HG02852 (cell line): Measurements from ENCODE around the gene SULT2B1.
"Not testable (repeated sequence)": the region's sequence is repeated elsewhere in the genome, so short reads cannot be mapped to it uniquely, and the experiment has no call there.

ENCODE experiments used
- ATAC-seq: cut with Tn5 transposase; IDR thresholded peaks from one replicate; pipeline ENCODE4 v1.9.1; 2021; ENCODE audit warnings: mild to moderate bottlenecking, moderate library complexity; ENCODE audit not compliant: unreplicated experiment

Gene SULT2B1

DNA sequence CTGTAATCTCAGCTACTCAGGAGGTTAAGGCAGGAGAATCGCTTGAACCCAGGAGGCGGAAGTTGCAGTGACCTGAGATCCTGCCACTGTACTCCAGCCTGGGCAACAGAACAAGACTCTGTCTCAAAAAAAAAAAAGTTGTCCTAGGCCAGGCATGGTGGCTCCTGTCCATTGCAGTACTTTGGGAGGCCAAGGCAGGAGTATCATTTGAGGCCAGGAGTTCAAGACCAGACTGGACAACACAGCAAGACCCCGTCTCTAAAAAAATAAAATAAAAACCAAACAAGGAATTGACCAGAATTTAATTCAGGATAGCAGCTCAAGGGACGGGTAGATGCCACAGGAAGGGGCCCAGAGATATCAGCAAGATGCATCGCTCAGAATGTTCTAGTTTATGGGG lies 4.9 kb downstream of the SULT2B1 start:
- no peak for ATAC-seq

DNA sequence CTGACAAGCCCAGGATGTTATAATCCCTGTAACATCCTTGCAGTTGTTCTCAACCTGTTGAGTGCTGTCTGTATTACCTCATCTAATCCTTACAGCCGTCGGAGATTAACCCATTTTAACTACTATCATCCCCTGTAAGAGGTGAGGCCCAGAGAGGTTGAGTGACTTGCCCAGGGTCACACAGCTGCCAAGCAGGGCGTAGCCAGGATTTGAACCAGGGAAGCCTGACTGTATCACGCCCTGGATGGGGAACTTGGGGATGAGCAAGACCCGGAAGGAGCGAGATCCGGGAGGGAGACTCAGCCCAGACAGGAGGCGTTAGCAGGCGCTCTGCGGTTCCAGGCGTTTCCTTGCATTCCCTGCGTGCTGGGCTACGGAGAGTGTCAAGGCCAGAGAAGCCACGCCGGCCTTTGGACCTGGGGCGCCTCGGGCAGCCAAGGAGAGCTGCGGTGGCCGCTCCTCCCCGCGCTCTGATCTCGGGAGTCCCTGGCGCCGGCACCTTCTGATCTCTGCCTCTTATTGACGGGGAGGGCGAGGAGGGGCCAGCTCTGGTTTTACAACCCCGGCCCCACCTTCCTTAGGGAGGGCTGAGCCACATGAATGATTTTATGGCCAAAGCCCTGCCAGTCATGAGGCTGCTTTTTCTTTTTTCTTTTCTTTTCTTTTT lies 6.2 kb downstream of the SULT2B1 start:
- ATAC-seq, result no peak

DNA sequence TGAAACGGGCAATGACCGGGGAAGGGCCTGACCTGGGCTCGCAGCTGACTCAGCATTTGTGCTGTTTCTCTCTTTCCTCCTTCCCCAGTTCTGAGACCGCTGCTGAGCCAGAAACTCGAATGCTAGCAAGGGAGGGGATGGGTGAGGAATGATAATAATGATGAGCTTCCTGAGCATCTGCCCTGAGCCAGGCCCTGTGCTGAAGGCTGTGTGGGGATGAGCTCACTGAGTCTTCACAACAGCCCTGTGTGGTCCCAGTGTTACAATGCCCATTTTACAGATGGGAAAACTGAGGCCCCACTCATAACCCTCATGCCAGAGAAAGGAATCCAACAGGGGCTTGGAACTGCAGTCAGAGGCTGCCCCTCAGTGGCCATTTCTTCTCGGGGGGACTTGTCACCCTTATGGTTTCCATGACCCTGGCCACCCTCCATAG lies 8.1 kb downstream of the SULT2B1 start:
- no peak for ATAC-seq

DNA sequence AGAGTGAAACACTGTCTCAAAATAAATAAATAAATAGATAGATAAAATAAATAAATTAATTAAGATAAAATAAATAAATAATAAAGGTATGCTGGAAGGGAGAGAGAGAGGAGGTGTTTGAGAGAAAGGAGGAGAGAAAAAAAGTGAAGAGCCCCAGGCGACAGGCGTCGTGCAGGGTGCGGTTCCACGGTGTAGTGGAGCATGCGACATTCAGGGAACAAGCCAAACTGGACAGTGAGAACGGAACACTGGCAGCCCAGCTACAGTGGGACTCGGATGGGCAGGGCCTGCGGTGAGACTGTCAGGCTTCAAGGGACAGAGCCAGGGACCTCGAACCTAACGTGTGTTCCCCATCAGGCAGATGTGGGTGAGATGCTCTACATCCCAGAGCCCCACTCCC lies 9.4 kb downstream of the SULT2B1 start:
- ATAC-seq, result no peak

DNA sequence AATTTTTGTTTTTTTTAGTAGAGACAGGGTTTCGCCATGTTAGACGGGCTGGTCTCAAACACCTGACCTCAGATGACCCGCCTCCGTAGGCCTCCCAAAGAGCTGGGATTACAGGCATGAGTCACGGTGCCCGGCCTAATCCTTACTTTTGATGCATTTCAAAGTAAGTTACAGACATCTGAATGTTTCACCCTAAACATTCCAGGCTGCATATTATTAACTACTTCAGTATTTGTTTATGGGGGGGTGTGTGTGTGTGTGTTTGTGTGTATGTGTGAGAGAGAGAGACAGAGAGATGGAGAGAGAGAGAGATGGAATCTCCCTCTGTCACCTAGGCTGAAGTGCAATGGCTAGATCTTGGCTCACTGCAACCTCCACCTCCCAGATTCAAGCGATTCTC lies 13.1 kb downstream of the SULT2B1 start:
- no peak for ATAC-seq

DNA sequence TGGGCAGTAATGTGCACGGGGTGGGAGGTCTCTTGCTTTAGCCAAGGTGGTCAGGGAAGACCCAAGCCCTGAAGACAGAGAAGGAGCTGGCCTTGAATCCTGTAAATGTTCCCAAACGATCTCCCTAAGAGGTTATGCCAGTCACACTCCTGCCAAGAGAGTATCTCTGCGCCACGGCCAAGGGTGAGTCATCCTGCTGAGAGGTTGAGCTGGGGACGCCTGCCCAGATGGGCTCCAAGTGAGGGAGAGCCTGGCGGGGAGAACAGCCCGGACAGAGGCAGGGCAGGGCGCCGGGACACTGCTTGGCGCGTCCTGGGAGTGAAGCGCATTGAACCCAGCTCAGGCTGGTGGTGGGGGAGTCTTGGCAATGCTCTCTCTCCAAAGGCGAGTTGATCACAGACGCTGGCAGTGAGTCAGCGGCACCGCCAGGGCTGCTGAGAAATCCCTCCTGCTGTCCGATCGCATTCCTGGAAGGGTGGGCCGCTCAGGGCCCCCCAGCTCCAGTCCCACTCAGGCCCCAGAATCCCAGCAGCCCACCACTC lies 16.4 kb downstream of the SULT2B1 start:
- ATAC-seq, result no peak

DNA sequence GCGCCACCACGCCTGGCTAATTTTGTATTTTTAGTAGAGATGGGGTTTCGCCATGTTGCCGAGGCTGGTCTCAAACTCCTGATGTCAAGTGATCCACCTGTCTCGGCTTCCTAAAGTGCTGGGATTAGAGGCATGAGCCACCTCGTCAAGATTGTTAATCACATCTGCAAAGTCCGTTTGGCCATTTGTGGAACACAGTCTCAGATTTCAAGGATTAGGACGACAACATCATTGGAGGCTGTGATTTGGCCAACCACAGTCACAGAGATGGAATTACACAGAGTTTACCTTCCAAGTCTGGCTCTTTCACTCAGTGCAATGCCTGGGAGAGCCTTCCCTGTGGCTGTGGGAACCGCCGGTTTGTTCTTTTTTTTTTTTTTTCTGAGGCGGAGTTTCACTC lies 17.8 kb downstream of the SULT2B1 start:
- ATAC-seq, result no peak

DNA sequence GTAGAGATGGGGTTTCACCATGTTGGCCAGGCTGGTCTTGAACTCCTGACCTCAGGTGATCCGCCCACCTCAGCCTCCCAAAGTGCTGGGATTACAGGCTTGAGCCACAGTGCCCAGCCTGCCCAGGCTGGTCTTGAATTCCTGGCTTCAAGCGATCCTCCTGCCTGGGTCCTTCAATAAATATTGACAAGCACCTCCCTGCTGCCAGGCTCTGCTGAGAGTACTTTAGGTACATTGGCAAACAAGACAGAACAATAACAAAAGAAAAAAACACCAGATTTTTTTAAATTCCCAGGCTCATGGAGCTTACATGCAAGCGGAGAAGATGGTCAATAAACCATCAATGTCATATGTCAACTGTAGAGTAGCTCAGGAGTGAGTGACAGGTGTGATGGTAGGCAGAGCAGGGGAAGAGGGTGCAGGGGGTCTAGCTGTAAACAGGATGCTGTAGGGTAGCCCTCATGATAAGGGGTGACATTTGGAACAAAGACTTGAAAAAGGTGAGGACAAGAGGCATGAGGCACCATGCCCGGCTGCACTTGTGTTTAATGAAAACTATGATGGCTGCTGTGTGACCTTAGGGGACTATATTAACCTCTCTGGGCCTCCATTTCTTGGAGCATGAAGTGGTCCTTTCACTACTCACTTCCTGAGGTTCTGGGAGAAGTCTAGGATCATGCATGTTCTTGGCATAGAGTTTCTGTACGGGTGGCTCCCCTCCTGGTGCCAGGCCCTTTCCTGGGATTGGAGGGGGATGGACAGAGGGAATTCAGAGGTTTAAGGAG lies 19.6 kb downstream of the SULT2B1 start:
- no peak for ATAC-seq

DNA sequence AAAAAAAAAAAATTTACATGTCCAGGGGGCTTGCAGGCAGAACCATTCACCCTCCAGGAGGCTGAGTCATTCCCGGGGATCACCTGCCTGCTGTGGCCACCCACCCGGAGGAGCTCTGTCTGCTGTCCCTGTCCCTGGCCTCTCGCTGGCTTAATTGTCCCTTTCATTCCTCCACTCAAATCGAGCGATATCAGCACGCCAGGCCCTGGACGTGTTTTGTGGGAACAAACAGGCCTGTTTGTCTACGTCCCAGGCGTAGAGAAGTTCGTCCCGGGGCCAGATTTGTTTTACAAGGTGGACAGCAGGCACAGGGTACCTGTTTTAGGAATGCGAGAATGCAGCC lies 21.2 kb downstream of the SULT2B1 start:
- ATAC-seq, result no peak

DNA sequence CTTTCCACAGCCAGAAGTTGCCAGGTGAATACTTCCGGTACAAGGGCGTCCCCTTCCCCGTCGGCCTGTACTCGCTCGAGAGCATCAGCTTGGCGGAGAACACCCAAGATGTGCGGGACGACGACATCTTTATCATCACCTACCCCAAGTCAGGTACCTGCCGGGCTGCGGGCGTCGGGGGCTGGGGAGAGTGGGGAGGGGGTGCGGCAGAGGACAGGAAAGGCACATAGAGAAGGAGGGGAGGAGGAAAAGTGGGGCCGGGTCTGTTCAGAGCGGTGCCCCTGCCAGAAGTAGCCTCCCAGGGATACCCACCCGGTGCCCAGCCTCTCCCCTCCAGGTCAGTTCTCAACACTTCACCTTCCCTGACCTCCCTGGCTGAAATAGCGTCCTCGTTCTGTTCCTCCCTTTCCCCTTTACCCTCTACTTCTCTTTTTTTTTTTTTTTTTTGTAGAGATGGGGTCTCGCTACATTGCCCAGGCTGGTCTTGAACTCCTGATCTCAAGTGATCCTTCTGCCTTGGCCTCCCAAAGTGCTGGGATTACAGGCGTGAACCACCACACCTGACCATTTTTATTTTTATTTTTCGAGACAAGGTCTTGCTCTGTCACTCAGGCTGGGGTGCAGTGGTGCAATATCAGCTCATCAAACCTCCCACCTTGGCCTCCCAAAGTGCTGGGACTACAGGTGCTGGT lies 24.1 kb downstream of the SULT2B1 start:
- no peak for ATAC-seq

DNA sequence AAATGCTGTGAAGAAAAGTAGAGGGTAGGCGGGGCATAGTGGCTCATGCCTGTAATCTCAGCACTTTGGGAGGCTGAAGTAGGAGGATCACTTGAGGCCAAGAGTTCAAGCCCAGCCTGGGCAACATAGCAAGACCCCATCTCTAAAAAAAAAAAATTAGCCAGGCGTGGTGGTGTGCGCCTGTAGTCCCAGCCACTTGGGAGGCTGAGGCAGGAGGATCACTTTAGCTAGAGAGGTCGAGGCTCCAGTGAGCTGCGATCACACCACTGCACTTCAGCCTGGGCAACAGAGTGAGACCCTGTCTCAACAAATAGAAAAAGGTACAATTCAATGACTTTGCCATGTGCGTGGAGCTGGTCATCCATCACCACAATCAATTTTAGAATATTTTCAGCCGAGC lies 25.9 kb downstream of the SULT2B1 start:
- ATAC-seq, result not testable (repeated sequence)

DNA sequence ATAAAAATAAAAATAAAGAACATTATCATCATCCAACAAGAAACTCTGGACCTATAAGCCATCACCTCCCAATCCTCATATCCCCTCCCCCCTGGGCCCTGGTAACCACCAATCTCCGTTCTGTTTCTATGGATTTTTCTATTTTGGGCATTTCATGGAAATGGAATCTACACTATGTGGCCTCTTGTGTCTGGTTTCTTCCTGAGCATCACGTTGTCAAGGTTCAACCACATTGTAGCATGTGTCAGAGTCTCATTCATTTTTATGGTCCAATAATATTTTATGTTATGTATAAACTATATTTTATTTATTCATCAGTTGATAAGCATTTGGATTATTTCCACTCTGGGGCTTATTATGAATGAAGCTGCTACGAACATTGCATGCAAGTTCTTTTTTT lies 26.9 kb downstream of the SULT2B1 start:
- ATAC-seq, result no peak

DNA sequence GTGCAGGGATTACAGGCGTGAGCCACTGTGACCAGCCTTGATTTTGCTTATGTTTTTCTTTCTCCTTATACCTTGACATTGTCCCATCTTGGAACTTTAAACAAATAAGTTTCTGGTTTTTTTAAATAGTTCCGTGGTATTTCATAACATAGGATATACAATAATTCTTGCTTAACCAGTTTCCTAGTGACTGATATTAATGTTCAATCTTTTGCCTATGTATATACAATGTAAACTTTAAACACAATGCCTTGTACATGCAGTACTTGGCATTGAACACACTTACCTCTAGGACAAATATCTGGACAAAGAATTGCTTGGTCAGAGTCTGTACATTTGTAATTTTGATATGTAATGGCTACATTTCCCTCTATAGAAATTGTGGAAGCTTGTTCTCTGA lies 30.2 kb downstream of the SULT2B1 start:
- ATAC-seq, result no peak

DNA sequence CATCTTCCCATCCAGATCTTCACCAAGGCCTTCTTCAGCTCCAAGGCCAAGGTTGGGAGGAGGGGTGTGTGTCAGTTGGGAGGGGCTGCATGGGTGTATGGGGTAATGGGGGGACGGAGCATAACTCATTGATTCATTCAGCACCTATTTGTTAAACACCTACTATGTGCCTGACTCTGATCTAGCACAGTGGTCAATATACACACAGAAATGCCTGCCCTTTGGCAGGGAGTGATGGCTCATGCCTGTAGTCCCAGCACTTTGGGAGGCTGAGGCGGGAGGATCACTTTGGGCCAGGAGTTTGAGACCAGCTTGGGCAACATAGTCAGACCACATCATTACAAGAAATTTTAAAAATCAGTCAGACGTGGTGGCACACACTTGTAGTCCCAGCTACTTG lies 35.4 kb downstream of the SULT2B1 start:
- ATAC-seq, result no peak

DNA sequence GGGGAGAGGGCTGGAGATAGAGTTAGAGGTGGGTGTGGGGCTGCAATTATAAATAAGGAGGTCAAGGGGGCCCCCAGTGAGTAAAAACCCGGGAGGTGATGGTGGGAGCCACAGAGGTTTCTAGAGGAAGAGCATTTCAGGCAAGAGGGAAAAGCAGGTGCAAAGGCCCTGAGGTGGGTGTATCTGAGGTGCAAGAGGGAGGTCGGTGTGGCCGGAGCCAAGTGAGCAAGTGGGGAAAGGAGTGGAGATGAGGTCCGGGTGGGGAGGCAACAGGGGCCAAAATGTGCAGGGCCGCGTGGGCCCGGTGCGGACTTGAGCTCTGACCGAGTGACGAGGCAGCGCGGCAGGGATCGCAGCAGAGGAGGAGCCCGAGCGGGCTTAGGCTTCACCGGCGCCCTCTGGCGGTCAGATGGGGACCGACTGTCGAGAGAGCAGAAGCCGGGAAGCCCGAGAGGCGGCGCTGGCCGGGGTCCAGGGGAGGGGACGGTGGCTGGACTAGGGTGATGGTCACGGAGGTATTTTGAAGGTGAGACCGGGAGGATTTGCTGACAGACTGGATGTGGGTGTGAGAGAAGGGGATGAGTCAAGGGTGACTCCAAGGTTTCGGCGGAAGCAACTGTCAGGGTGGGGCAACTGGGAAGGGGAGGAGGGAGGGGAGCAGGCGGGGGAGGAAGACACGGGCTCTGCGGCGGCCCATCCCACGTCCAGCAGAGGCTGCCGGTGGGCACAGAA lies 36.9 kb downstream of the SULT2B1 start:
- no peak for ATAC-seq

DNA sequence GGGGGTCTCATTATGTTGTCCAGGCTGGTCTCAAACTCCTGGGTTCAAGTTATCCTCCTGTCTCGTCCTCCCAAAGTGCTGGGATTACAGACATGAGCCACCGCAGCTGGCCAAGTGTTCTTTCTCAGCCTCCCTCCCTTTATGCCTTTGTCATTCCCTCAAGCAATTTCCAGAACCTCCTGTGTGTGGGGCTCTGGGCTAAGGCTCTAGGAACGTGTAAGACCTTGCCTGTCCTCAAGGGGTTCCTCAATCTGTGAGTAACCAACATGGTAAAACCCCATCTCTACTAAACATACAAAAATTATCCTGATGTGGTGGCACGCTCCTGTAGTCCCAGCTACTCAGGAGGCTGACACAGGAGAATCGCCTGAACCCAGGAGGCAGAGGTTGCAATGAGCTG lies 39.0 kb downstream of the SULT2B1 start:
- no peak for ATAC-seq

DNA sequence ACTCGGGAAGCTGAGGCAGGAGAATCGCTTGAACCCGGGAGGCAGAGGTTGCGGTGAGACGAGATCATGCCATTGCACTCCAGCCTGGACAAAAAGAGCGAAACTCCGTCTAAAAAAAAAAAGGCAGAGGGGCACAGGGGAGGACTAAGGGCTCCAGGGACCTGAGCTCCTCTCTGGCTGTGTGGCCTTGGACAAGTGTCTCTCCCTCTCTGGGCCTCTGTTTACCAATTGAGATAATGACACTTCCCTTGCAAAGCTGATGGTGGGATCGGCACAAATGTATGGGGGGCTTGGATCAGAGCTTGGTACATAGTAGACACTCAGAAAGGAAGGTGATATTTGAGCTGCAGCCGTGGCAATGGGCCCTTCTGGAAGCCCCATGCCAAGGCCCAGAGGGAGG lies 43.2 kb downstream of the SULT2B1 start:
- no peak for ATAC-seq

DNA sequence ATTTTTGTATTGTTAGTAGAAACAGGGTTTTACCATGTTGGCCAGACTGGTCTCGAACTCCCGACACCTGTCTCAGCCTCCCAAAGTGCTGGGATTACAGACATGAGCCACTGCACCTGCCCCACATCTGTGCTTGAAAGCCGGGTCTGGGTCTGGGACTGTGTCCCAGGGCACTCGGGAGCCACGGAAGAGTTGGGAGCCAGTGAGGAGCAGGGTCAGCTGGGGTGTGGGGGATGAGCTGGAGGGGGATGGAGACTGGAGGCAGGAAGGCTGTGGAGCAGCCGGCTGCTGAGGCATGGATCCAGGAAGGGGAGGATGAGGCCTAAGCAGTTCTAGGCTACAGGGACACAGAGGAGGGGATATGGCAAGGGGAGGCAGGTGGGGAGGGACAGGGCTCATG lies 43.9 kb downstream of the SULT2B1 start:
- ATAC-seq, result no peak

DNA sequence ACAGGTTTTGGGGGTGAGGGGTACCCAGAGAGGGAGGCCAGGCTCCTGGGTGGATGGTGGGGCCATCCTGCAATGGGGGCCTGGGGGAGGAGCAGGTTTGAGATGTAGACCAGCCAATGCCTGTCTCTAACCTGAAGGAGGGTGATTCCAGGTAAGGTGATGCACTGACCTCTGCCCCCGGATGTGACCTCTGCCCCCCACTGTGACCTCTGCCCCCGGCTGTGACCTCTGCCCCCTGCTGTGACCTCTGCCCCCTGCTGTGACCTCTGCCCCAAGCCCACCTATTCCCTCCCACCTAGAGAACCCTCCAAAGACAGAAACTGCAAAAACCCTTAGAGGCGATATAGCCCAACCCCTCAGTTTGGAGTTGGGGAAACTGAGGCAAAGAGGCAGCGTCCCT lies 44.3 kb downstream of the SULT2B1 start:
- ATAC-seq, result no peak

DNA sequence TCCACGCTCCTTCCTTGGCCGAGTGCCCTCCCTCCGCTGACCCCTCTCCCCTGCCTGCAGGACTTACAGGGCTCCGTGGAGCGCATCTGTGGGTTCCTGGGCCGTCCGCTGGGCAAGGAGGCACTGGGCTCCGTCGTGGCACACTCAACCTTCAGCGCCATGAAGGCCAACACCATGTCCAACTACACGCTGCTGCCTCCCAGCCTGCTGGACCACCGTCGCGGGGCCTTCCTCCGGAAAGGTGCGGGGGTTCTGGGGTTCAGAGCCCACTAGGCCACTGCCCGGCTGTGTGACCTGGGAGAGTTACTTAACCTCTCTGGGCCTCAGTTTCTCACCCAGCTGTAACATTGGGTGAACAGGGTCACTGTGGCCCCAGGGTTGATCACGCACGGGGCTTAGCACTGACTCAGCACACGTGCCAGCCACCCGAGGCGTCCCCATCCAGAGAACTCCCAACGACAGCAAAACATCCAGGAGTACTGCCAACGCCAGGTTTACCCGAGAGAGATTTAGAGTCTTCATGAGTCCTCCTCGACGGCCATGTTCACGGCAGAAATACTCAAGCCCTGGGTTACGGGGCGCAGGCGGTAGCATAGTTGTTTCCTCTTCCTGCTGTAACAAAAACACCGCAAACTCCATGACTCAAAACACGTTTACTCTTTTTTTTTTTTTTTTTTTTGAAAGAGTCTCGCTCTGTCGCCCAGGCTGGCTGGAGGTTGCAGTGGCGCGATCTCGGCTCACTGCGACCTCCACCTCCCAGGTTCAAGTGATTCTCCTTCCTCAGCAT lies 44.9 kb downstream of the SULT2B1 start:
- no peak for ATAC-seq
